ENCODE measurements around the gene DCBLD2.

Gene DCBLD2

DNA sequence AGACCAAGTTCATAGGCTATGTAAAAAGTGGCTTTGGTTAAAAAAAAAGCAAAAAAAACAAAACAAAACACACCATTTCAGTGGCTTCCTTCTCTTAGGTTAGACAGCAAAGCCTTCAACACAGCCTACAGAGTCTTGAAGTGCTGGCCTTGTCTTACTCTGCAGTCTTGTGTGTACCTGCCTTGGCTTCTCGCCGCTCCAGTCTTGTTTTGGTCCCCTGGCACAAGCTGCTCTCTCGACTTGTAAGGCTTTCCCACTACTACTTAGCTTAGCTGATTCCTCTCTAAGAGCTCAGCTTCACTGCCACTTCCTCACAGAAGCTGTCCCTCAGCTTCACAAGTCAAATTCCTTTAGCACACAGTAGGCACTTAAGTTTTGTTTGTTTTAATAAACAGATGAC, 75.4 kb downstream of the DCBLD2 start:
- H3K27me3 Mint-ChIP-seq: no peaks in the 10 kb centered on the region
- H3K4me1 Mint-ChIP-seq (ENCODE audit: low read depth): no peaks in the 10 kb centered on the region
- H3K27ac Mint-ChIP-seq: no peak overlapping the region
- H3K9me3 Mint-ChIP-seq (ENCODE audit: low read depth): peaks cover 4% of the 10 kb centered on the region
- no peak overlapping the region for H3K4me3 Mint-ChIP-seq
- H3K36me3 Mint-ChIP-seq: no peaks in the 10 kb centered on the region

GRCh38 chr3:98824256-98824655, 77.2 kb downstream of the DCBLD2 start:
- Mint-ChIP-seq H3K27ac (no peak overlapping the region), H3K36me3 (no peaks in the 10 kb centered on the region), H3K4me1 (ENCODE audit: low read depth) (no peaks in the 10 kb centered on the region), H3K27me3 (no peaks in the 10 kb centered on the region), H3K4me3 (no peak overlapping the region), H3K9me3 (ENCODE audit: low read depth) (peaks cover 1% of the 10 kb centered on the region)

GRCh38 chr3:98823791-98824190, 77.7 kb downstream of the DCBLD2 start:
- Mint-ChIP-seq H3K9me3 (ENCODE audit: low read depth) (no peaks in the 10 kb centered on the region), H3K27ac (no peak overlapping the region), H3K36me3 (no peaks in the 10 kb centered on the region), H3K4me1 (ENCODE audit: low read depth) (no peaks in the 10 kb centered on the region), H3K27me3 (no peaks in the 10 kb centered on the region), H3K4me3 (no peak overlapping the region)

DNA sequence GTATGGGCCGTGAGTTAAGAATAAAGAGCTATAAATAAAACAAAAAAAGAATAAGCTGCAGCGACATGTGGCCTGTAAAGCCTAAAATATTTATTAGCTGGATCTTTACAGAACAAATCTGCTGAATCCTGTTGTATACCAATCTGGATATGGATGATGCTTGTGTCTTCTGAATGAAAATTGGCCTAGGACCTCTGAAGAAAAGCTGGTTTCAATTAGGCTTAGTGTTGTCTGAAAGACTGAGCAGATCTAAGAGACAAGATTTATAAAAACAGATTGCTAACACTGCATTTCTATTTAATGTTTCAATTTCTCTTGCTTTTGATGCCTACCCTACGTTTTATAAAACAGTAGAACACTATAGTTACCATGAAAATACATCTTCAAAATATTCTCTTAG, 80.4 kb downstream of the DCBLD2 start:
- H3K9me3 Mint-ChIP-seq (ENCODE audit: low read depth): no peaks in the 10 kb centered on the region
- H3K27ac Mint-ChIP-seq: no peak overlapping the region
- no peak overlapping the region for H3K4me3 Mint-ChIP-seq

GRCh38 chr3:98817547-98818041, 83.9 kb downstream of the DCBLD2 start:
- no peaks in the 10 kb centered on the region for H3K4me1 Mint-ChIP-seq (ENCODE audit: low read depth)
- no peak overlapping the region for H3K4me3 Mint-ChIP-seq
- H3K36me3 Mint-ChIP-seq: no peaks in the 10 kb centered on the region
- no peaks in the 10 kb centered on the region for H3K27me3 Mint-ChIP-seq
- H3K27ac Mint-ChIP-seq: no peak overlapping the region
- H3K9me3 Mint-ChIP-seq (ENCODE audit: low read depth): no peaks in the 10 kb centered on the region

More for the DNA sequence above, 80.4 kb downstream of the DCBLD2 start:
- Mint-ChIP-seq H3K36me3 (no peaks in the 10 kb centered on the region), H3K4me1 (ENCODE audit: low read depth) (no peaks in the 10 kb centered on the region), H3K27me3 (no peaks in the 10 kb centered on the region)

- H3K4me3 Mint-ChIP-seq: no peak overlapping the region
Measured at GRCh38 chr3:98814817-98815420, 86.6 kb downstream of the DCBLD2 start.

DNA sequence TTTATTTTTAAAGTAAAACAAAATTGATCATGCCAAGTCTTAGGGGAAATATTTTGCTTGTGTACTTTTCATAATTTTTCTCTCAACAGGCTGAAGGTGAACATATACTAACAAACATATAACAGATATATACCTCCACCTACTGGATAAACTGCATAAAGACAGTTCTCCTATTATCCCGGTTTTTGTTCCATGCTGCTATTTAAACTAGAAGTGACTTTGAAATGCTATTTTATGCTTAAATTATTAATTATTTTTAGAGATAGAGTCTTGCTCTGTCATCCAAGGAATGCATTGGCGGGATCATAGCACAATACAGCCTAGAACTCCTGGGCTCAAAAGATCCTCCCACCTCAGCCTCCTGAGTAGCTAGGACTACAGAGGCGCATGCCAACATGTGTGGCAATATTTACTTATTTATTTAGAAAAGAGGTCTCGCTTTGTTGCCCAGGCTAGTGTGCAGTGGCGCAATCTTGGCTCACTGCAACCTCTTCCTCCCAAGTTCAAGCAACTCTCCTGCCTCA, 88.6 kb downstream of the DCBLD2 start:
- no peak overlapping the region for H3K27ac Mint-ChIP-seq
- no peaks in the 10 kb centered on the region for H3K4me1 Mint-ChIP-seq (ENCODE audit: low read depth)

More at GRCh38 chr3:98814817-98815420, 86.6 kb downstream of the DCBLD2 start:
- Mint-ChIP-seq H3K27me3 (no peaks in the 10 kb centered on the region), H3K27ac (no peak overlapping the region), H3K9me3 (ENCODE audit: low read depth) (no peaks in the 10 kb centered on the region), H3K4me1 (ENCODE audit: low read depth) (no peaks in the 10 kb centered on the region), H3K36me3 (no peaks in the 10 kb centered on the region)

GRCh38 chr3:98811048-98811447, 90.4 kb downstream of the DCBLD2 start:
- H3K36me3 Mint-ChIP-seq: peaks cover 3% of the 10 kb centered on the region
- H3K4me1 Mint-ChIP-seq (ENCODE audit: low read depth): no peaks in the 10 kb centered on the region
- no peaks in the 10 kb centered on the region for H3K9me3 Mint-ChIP-seq (ENCODE audit: low read depth)
- no peak overlapping the region for H3K27ac Mint-ChIP-seq
- no peaks in the 10 kb centered on the region for H3K27me3 Mint-ChIP-seq
- H3K4me3 Mint-ChIP-seq: no peak overlapping the region

More for the DNA sequence above, 88.6 kb downstream of the DCBLD2 start:
- Mint-ChIP-seq H3K27me3 (no peaks in the 10 kb centered on the region), H3K36me3 (peaks cover 2% of the 10 kb centered on the region), H3K9me3 (ENCODE audit: low read depth) (no peaks in the 10 kb centered on the region), H3K4me3 (no peak overlapping the region)

GRCh38 chr3:98809557-98809956, 91.9 kb downstream of the DCBLD2 start:
- peaks cover 9% of the 10 kb centered on the region for H3K36me3 Mint-ChIP-seq
- no peaks in the 10 kb centered on the region for H3K27me3 Mint-ChIP-seq
- no peak overlapping the region for H3K27ac Mint-ChIP-seq
- H3K9me3 Mint-ChIP-seq (ENCODE audit: low read depth): no peaks in the 10 kb centered on the region
- no peaks in the 10 kb centered on the region for H3K4me1 Mint-ChIP-seq (ENCODE audit: low read depth)
- H3K4me3 Mint-ChIP-seq: no peak overlapping the region

DNA sequence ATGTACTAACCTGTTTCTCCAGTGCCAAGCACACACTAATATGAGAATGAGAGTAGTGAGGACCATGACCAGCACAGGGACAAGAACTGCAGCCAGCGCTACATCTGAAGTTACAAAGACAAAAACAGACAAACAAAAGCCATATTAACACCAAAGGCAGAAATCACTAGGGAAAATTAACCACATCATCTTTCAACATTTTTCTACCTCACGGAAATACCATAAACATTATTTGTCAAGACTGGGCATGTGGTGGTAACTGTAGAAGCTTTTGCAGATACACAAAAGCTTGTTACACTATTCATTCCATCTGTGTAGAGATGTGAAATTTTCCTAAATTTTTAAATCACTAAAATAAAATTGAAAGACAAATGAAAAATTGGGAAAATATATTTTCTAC, 93.4 kb downstream of the DCBLD2 start:
- H3K4me3 Mint-ChIP-seq: no peak overlapping the region
- H3K27ac Mint-ChIP-seq: no peak overlapping the region
- H3K4me1 Mint-ChIP-seq (ENCODE audit: low read depth): no peaks in the 10 kb centered on the region
- H3K36me3 Mint-ChIP-seq: peaks cover 11% of the 10 kb centered on the region
- no peaks in the 10 kb centered on the region for H3K27me3 Mint-ChIP-seq
- H3K9me3 Mint-ChIP-seq (ENCODE audit: low read depth): no peaks in the 10 kb centered on the region

DNA sequence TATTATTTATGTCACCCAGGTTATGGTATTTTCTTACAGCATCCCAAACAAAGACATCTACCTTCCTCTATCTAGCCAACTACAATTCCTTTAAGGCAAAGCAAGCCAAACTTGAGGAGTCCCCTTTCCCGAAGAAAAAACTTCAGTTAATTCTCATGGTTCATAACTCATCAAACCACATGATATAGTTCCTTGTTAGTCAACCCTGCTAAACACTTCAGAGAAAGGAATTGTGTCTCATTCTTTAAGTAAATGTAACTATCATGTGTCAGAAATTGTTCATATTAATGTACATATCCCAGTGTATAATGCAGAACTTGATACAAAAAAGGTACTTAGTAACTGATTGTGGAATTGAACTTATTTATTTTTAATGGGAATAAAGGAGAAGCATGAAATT, 93.9 kb downstream of the DCBLD2 start:
- peaks cover 11% of the 10 kb centered on the region for H3K36me3 Mint-ChIP-seq
- H3K4me1 Mint-ChIP-seq (ENCODE audit: low read depth): no peaks in the 10 kb centered on the region
- no peaks in the 10 kb centered on the region for H3K9me3 Mint-ChIP-seq (ENCODE audit: low read depth)
- no peak overlapping the region for H3K27ac Mint-ChIP-seq
- no peaks in the 10 kb centered on the region for H3K27me3 Mint-ChIP-seq
- no peak overlapping the region for H3K4me3 Mint-ChIP-seq

GRCh38 chr3:98807011-98807410, 94.5 kb downstream of the DCBLD2 start:
- Mint-ChIP-seq H3K27ac (no peak overlapping the region), H3K9me3 (ENCODE audit: low read depth) (no peaks in the 10 kb centered on the region), H3K4me3 (no peak overlapping the region)

DNA sequence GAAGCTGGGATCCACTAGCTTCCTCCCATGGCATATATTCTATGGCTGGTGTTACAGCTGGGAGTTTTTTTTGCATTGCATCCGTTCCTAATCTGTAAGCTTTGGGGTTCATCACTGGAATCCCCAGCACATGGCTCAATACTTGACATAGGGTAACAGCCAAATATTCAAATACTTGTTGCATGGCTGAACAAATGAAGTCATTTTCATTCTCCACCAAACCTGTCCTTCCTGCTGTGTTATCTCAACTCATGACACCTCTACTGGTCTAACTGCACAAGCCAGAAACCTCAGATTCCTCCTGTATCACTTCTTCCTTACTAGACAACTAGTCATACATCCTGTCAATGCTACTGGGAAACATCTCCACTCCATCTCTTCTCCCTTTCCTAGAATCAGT, 95.0 kb downstream of the DCBLD2 start:
- no peak overlapping the region for H3K27ac Mint-ChIP-seq
- H3K36me3 Mint-ChIP-seq: peaks cover 11% of the 10 kb centered on the region
- no peaks in the 10 kb centered on the region for H3K9me3 Mint-ChIP-seq (ENCODE audit: low read depth)
- H3K4me1 Mint-ChIP-seq (ENCODE audit: low read depth): no peaks in the 10 kb centered on the region
- no peak overlapping the region for H3K4me3 Mint-ChIP-seq
- no peaks in the 10 kb centered on the region for H3K27me3 Mint-ChIP-seq

More at GRCh38 chr3:98807011-98807410, 94.5 kb downstream of the DCBLD2 start:
- Mint-ChIP-seq H3K27me3 (no peaks in the 10 kb centered on the region), H3K36me3 (peaks cover 11% of the 10 kb centered on the region), H3K4me1 (ENCODE audit: low read depth) (no peaks in the 10 kb centered on the region)

DNA sequence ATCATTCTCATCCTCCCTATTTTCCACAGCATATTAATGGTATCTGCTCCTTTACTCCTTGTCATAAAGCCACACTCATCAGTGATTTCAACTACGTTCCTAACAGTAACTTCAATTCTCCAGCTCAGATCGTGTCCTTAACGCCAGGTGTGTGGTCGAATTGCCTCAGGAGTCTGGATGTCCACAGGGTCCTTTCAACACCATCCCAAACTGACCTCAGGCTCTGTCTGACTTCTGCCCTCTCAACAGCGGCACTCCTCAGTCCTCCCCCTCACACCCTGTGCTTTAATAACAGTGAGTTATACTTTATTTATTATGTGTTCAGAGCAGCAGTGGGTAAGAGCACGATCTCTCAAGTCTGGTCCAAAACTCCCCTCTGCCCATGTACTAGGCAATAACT, 95.9 kb downstream of the DCBLD2 start:
- peaks cover 11% of the 10 kb centered on the region for H3K36me3 Mint-ChIP-seq
- H3K9me3 Mint-ChIP-seq (ENCODE audit: low read depth): no peaks in the 10 kb centered on the region
- no peak overlapping the region for H3K4me3 Mint-ChIP-seq
- no peak overlapping the region for H3K27ac Mint-ChIP-seq
- H3K4me1 Mint-ChIP-seq (ENCODE audit: low read depth): no peaks in the 10 kb centered on the region
- no peaks in the 10 kb centered on the region for H3K27me3 Mint-ChIP-seq

- Mint-ChIP-seq H3K4me1 (ENCODE audit: low read depth) (no peaks in the 10 kb centered on the region), H3K27ac (no peak overlapping the region), H3K27me3 (no peaks in the 10 kb centered on the region), H3K9me3 (ENCODE audit: low read depth) (no peaks in the 10 kb centered on the region), H3K36me3 (peaks cover 8% of the 10 kb centered on the region), H3K4me3 (no peak overlapping the region)
Measured at GRCh38 chr3:98801043-98801747, 100.3 kb downstream of the DCBLD2 start.
